A204.1 (cell line): Measurements from ENCODE around the gene FBXO34.

Experiments used
- FAIRE-seq: peaks from 2 replicates; lab custom pipeline; 2012; peaks lifted over from hg19 to GRCh38; lab: Jason Lieb, UNC

FBXO34 gene

DNA sequence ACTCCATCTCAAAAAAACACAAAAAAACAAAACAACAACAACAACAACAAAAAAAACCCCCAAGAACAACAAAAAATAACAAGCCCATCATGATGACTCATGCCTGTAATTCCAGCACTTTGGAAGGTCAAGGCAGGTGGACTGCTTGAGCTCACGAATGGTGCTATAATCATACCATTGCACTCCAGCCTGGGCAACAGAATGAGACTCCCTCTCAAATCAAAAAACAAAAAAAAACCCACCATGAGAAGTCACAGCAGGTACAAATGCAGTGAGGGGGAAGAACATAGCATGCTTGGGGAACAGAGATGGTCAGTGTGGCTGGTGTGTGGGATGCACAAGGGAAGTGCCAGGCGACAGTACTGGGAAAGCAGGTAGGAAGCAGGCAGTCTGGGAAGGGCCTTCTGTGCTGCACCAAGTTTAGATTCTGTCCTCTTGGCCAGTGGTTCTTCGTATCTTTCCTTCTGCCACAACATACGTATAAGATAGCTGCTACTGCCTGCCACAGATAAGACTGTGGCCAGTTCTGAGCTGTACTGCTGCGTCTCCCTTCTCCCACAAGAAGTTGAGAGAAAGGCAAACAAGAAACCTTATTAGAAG, 112.4 kb downstream of the FBXO34 start:
- FAIRE-seq: no peak

DNA sequence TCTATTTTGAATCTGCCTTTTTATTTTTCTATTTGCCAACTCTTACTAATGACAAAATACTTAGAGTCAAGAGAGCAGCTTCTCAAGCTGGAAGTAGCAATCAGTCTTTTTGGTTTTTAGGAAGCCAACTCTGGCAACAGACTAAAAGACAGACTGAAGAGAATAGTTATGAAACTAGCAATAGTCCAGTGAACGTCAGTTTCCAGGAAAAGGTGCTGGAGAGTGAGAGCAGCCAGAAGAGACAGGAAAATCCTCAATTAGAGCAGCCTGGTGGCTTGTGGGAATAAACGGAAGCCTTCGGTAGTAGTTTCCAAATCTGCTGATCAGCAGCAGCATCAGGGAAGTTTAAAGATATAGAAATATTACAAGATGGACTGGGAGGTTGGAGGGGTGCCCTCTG, 113.3 kb downstream of the FBXO34 start:
- FAIRE-seq: no peak

DNA sequence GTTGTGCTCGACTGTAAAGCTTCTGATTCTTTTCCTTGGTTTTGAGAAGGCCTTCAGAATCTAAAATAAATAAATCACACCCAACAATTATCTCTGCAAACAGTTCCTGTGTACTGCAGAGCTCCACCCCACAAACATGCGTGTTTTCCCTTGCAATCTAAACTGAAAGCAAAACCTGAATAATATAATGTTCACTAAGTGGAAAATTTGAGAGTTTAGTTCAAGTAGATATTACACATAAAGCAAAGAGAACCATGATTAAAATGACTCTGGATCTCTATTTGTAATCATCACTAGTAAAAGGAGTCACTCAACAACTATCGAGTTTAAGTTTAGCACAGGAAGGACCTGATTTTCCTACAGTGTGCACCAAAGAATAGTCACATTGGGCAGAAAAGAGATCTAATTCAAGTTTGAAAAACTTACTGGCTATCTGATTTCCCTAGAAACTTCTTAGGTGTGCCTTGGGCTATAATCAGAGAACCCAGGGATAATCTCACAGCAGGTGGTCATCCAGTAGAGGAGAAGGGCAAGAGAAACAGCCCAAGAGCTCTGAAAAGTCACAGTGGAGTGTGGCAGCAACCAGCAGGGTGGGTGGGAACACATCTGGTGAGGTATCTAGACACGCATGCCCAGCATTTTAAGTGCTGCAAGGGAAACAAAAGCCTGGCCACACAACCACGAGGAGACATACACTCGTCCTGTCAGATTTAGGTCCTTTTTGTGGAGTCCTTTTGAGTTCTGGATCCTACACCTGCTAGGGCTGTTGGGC, 115.0 kb downstream of the FBXO34 start:
- no peak for FAIRE-seq

DNA sequence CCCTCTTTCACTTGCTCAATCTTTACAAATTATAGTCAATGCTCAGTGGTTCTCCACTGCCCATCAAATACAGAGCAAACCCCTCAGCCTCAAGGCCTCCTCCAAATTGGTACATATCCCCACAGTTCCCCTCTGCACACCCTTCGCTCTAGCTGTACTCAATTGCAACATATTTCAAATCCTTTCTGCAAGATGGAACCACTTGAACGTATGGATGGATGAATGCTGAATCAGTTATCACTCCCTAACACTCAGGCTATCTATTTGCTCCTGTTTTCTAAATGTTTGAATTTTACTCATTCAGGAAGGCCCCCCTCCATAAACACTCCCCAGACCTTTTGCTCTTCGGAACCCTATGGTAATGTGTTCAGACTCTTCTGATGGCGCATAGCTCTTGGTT, 115.9 kb downstream of the FBXO34 start:
- no peak for FAIRE-seq

DNA sequence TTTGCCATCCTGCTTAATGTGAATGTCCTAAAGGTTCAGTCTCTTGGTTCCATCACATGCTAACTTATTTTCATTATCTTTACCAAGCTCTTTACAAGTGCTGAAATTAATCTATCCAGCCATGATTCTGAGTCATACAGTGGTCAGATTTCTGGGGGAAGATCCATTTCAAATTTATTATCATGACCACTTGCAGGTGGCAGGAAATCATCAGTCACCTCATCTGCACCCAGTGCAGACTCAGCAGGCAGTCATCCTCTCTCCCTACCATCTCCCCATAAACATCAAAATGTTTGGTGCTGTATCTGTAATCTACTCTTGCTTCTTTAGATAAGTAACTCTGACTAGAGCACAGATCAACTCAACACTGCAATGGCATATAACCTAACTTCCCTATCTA, 116.9 kb downstream of the FBXO34 start:
- FAIRE-seq: no peak

DNA sequence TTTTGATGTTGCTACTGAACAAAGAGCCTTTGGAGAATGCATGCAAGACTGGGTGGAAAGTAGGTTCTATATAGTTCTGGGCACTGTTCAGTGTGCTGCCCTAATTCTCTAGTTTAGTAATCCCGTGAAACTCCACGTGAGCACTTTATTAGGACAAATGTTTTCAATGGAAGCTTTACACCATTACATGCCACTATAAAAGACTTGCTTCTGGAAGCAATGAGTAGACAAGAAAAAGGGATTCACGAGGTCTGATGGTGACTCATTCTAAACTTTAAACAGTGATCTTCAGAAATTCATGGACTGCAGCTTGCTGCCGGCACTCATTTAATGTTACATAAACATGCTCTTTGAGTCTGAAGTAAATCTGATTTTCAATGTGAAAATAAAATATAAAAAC, 118.1 kb downstream of the FBXO34 start:
- FAIRE-seq: no peak

DNA sequence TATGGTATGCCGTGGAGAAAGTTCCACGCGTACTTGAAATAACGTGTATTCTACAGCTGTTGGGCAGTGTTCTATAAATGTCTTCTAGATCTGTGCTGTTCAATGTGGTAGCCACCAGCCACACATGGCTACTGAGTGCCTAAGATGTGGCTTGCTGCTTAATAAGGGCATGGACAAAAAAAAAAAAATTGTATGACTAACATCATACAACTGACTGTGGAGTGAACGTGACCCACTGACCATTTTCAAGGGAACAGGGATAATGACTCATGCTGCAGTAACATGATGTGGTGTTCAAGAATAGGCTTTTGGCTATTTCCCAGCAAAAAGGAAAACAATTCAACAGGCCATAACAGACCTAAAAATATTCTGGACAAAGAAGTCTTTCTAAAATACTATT, 127.5 kb downstream of the FBXO34 start:
- no peak for FAIRE-seq

DNA sequence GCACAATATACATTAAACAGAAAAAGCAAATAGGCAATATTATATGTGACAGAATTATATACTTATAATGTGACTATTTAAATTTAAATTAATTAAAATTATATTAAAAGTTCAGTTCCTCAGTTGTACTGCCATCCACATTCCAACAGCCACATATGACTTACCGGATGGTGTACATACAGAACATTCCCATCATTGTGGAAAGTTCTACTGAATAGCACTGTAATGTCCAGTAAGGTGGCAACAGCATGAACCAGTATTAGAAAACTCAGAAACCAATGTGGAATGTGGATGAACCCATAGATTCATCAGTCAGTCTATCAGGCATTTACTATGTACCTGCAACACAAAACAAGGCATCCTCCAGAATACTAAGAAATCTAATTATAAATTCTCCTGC, 128.0 kb downstream of the FBXO34 start:
- FAIRE-seq: no peak

DNA sequence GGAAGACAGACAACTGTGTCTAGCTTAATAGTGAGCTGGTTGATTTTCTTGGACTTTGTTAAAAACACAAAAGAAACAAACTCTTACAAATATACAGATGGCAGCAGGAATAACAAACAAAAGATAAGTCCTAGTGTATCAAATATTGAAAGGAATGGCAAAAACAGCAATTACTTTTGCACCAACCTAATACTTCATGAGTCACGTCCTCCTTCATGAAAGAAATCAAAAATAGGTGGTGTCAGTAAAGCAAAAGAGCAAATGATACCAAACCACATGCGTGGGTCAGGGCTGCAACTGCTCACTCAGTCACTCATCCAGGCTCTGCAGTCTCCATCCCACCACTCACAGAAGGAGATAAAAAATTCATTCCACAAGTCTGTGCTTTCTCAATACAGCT, 128.6 kb downstream of the FBXO34 start:
- no peak for FAIRE-seq

DNA sequence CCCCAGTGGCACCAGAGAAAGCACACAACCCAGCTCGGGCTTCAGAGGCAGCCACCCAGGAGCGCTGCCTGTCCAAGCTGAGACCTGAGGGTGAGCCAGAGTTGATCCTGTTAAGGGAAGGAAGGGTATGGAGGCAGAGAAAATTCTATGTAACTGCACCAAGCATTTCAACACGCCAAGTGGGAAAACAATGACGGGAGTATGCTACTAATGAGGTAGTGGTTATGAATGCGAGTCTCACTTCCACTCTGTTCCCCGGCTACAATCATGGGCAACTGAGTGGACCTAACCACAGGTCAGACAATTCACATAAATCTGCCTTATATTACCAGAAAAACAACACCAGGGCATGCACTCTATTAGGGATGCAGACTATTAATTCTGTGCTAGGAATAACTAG, 130.5 kb downstream of the FBXO34 start:
- no peak for FAIRE-seq
